SK-MEL-5 (cell line): Measurements from ENCODE around the gene DNAJC15. TPM values are rescaled to one million over a fixed set of nuclear protein-coding genes. Genes with fewer than 3 reads are reported as not detected.
A peak's percentile ranks its signal among the peaks of the same experiment; 100 is the strongest.
"Not testable (repeated sequence)": the region's sequence is repeated elsewhere in the genome, so short reads cannot be mapped to it uniquely, and the experiment has no call there.

Source experiments
- DNase-seq: peaks from one replicate; pipeline ENCODE4 v3.0.0-alpha.2; 2016; ENCODE audit warnings: low read depth, low spot score
- in situ Hi-C: cut with HindIII; loops from 2 replicates; pipeline ENCODE4 v1.10.0; 2016; ENCODE audit warnings: low sequenced_read_pairs, high pct_unique_total_duplicates, low pct_unique_long_range_greater_than_20kb
- total RNA-seq: library from RNA; depleted of rRNA; stranded (reverse); fragments of >200 nt; shearing (Covaris generic); gene quantifications from 2 replicates; pipeline ENCODE4 v1.2.3, GENCODE V29; 2014

DNAJC15 gene
- total RNA-seq, 1 experiment from 2014 or later = 33.2 TPM

DNA sequence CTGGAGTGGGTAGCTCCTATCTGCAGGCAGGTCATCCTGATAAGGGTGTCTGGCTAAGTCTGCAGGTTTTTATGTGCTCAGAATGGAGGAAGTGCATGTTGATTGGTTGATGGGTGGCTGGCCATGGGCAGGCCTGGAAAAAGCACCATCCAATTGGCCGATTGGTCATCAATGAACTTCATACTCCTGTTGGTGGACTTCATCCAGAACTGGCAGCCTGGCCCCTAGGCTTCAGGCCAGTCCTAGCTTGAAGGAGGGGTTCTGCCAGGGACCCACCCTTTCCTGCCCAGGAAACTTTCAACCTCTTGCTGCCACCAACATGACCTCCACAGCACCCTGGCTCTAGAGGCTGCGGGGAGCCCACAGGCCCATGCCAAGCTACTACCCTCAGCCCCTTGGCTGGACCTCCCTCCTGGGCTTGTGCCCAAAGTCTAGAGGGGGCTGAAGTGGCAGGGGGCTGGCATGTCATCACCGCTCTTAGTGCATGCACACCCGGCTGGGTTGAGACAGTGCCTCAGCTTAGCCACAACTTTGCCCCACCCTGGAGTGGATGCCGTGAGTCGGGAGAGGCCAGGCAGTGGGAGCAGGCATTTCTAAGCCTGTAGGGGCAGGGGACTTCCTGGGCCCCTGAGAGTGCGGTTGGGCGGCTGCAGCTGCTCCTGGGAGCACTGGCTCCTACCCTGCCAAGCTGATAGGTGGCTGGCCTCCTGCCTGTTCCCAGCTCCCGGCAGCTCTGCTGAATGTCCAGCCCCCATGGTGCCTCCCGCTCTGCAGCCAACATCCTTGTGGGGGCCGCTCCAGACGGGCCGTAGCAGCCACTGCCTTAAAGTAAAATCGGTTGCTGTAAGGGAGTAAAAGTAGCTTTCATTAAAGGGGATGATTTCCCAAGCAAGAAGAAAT, 13.2 kb downstream of the DNAJC15 start:
- in situ Hi-C loops = no loop called here
- no peak for DNase-seq

DNA sequence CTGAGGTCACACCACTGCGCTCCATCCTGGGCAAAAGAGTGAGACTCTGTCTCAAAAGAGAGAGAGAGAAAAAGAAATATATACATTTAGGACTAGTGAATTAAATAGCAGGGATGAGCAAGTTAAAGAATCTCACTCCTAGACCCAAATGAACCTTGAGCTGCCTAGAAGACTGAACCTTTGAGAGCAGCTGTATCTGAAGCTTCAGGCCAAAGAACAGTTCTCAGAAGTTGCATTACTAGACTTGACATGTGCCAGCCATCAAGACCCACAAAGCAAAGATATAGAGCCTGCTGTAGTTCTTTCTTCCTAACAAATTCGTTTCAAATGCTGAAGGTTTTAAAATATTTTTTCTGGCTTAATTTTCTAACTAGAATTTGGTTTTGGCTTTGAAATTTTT, 16.6 kb downstream of the DNAJC15 start:
- no peak for DNase-seq
- in situ Hi-C loops = no loop called here

DNA sequence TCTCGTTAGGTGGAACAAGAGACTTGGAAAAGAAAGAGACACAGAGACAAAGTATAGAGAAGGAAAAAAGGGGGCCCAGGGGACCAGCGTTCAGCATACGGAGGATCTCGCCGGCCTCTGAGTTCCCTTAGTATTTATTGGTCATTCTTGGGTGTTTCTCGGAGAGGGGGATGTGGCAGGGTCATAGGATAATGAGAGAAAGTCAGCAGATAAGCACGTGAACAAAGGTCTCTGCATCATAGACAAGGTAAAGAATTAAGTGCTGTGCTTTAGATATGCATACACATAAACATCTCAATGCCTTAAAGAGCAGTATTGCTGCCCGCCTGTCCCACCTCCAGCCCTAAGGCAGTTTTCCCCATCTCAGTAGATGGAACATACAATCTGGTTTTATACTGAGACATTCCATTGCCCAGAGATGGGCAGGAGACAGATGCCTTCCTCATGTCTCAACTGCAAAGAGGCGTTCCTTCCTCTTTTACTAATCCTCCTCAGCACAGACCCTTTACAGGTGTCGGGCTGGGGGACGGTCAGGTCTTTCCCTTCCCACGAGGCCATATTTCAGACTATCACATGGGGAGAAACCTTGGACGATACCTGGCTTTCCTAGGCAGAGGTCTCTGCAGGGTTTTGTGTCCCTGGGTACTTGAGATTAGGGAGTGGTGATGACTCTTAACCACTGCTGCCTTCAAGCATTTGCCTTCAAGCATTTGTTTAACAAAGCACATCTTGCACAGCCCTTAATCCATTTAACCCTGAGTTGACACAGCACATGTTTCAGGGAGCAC, 17.4 kb downstream of the DNAJC15 start:
- DNase-seq, in situ Hi-C loops: not testable (repeated sequence)

DNA sequence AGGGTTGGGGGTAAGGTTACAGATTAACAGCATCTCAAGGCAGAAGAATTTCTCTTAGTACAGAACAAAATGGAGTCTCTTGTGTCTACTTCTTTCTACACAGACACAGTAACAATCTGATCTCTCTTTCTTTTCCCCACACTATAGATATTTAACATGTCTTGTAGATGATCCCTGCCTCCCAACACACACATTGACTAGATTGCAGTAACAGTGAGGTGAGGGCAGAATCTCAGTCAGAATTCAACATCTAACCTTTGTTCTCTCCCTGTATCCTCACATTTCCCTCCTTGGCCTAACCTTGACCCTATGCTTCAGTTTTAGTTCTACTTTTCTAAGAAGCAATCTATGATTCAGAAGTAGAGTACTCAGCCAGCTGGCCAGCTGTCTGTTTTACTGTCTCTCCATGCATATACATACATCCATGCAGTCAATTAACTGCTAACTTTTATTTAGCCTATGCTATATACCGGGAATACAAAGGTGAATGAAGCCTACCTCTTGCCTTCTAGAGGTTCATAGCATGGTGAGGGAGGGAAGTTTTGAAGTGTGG, 18.1 kb downstream of the DNAJC15 start:
- in situ Hi-C loops = no loop called here
- DNase-seq = no peak

DNA sequence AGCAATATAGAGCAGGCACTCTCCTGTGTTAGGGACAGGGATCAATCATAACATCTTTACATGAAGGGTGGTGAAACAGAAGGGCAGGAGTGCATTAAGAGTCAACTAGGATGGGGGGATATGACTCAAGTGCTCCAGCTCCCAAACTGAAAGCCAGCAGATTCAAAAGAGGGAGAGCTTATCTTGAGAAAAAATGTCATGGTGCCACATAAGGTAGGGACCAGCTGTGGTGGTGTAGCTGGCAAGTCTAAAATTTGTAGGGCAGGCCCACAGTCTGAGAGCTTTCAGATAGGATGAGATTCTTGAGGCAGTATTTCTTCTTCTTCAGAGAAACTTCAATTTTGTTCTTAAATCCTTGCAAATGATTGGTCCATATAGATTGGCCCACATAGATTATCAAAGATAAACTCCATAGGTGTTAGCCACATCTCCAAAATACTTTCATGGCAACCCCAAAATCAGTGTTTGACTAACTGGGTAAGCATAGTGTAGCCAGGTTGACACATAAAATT, 19.1 kb downstream of the DNAJC15 start:
- DNase-seq = no peak
- in situ Hi-C loops = no loop called here

DNA sequence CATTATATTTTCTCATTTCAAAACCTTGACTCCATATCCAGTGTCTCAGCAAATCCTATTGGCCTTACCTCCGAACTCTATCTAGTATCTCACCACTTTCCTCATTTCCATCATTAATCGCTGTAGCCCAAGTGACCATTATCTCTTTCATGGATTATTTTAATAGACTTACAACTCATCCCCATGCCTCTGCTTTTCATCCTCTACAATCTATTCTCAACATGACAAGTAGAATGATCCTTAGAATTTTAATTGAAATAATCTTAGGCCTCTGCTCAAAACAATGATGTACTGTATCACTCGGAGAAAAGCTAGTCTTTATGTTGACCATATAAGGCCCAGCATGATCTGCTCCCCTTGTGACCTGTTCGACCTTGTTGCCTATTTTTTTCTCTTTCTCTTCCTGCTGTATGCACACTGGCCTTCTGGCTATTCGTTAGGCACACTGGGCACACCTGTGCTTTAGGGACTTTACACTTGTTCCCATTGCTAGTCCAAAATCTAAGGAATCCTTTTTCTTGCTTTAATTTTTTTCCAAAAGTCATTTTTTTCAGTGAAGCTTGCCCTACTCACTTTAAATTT, 21.4 kb downstream of the DNAJC15 start:
- in situ Hi-C loops = no loop called here
- no peak for DNase-seq

DNA sequence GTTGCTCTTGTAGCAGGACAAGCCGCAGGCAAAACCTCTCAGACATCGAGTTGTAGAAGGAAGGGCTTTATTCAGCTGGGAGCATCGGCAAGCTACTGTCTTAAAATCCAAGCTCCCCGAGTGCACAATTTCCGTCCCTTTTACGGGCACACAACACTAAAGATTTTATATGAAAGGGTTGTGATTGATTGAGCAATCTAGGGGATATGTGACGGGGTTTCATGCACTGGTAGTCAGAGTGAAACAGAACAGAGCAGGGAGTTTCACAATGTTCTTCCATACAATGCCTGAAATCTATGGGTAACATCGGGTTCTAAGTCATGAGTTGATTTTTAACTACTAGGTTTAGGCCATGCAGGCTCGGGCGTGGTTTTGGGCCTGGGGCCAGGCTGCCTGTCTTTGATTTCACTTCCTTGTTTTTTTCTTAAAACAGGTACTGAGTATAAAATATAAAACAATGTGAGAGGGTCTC, 22.0 kb downstream of the DNAJC15 start:
- in situ Hi-C loops, DNase-seq: not testable (repeated sequence)

DNA sequence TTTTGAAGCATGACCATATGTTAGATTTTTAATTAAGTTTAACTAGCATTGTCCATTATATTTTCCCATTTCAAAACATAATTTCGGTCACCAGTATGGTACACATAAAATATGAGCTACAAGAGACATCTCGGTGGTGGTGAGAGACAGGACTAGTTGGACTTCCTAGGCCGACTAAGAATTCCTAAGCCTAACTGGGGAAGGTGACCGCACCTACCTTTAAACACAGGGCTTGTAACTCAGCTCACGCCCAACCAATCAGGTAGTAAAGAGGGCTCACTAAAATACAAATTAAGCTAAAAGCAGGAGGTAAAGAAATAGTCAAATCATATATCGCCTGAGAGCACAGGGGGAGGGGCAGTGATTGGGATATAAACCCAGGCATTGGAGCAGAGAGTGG, 22.9 kb downstream of the DNAJC15 start:
- in situ Hi-C loops = no loop called here
- no peak for DNase-seq

DNA sequence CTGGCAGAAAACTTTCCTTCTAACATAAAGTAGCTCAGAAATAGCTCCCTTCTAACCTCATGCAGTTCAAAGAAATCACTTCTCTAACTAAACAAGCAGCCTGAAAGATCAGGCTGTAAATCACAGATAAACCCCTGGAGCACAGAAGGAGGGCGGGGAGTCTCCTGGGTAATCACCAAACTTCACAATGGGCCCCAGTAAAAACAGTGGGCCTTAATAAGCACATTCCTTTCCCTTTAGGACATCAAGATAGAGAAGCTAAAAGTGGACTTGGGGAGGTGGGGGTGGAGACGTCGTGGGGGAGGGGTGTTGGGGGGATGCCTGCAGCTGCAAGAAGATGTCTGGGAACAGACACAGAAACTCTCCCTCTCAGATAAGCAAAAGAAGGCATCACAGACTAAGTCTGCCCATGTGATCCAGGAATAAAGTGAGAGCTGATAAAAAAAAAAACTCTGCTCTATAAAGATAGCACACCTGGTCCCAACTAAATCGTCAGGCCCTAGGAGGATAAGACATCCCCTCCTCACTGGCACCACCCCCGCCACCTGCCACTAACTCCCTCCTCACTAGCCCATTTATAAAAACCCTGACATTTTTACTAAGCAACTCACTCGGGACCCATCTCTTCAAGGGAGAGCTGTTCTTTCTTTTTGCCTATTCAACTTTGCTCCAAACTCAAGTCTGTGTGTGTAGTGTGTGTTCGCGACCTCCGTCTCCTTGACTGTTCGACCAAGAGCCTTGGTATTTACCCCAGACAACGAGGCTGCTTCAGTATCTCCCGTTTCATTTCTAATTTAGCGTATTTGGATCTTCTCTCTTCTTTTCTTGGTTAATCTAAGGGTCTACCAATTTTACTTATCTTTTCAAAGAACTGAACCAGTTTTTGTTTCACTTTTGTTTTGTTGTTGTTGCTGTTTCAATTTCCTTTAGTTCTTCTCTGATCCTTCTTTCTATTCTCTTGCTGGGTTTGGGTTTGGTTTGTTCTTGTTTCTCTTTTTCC, 31.7 kb downstream of the DNAJC15 start:
- DNase-seq = peak; percentile 24
- in situ Hi-C loops = no loop called here

DNA sequence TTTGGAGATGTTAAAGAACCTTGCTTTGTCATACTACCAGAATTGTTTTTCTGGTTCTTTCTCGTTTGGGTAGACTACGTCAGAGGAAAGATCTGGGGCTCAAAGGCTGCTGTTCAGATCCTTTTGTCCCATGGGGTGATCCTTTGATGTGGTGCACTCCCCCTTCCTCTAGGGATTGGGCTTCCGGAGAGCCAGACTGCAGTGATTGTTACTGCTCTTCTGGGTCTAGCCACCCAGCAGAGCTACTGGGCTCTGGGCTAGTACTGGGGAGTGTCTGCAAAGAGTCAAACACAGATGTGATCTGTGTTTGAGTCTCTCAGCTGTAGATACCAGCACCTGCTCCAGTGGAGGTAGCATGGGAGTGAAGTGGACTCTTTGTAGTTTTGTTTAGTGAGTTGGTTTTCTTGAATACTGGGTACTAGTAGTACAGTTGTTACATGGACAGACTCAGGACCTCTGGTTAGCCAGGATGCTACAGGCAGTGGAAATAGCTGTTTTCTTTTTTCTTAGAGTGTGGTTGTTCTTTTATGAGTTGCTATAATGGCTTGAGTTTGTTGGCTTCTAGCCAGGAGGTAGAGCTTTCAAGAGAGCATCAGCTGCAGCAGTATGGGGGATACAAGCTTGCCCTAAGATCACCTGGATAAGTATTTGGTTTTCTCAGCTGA, 34.4 kb downstream of the DNAJC15 start:
- DNase-seq = peak; percentile 90
- in situ Hi-C loops = no loop called here

DNA sequence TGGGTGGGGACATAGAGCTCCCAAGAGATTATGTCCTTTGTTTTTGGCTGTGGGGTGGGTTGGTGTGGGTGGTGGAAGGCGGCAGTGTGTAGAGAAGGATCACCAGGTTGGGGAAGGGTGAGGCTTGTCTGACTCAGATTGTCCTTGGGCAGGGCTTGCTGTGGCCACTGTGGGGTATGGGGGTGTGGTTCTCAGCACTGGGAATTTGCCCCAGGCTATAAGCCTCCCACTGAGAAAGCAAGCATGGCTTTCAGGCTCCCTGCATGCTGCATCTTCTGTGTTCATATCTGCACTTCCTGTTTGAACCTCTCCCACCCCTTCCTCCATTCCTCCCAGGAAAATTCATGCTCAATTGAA, 34.9 kb downstream of the DNAJC15 start:
- DNase-seq = peak; percentile 57
- in situ Hi-C loops = no loop called here

DNA sequence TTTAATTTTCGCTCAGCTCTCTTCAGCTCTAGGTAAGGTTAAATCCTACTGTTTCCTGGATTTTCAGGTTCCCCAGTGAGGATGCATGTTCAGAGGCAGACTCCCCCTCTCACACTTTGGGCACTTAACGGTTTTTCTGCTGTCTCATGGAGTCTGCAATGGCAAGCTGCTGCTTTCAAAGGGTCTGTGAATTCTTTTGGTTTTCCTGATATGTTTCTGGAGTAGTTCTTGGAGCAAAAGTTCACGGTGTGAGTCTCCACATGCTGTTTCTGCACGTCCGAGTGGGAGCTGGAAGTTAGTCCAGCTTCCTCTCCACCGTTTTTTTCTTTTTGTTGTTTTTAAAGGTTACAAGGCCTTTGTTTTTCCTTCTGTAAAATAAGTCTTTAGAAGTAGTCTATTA, 35.4 kb downstream of the DNAJC15 start:
- DNase-seq = no peak
- in situ Hi-C loops = no loop called here

DNA sequence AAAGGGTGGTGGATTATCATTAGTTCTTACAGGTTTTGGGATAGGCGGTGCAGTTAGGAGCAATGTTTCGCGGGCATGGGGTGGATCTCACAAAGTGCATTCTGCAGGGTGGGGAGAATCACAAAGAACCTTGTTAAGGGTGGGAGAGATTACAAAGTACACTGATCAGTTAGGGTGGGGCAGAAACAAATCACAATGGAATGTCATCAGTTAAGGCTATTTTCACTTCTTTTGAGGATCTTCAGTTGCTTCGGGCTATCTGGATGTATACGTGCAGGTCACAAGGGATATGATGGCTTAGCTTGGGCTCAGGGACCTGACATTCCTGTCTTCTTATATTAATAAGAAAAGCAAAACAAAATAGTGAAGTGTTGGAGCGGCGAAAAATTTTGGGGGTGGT, 36.4 kb downstream of the DNAJC15 start:
- in situ Hi-C loops, DNase-seq: not testable (repeated sequence)

DNA sequence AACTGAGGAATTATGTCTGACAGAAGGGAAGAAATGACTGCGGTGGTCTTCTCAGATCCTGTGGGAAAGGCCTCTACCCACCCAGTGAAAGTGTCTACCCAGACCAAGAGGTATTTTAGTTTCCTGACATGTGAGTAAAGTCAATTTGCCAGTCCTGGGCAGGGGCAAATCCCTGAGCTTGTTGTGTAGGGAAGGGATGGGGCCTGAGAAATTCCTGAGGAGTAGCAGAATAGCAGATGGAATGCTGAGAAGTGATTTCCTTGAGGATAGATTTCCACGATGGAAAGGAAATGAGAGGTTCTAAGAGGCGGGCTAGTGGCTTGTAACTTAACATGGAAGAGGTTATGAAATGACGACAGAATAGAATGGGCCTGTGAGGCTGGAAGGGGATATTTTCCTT, 37.4 kb downstream of the DNAJC15 start:
- DNase-seq, in situ Hi-C loops: not testable (repeated sequence)

DNA sequence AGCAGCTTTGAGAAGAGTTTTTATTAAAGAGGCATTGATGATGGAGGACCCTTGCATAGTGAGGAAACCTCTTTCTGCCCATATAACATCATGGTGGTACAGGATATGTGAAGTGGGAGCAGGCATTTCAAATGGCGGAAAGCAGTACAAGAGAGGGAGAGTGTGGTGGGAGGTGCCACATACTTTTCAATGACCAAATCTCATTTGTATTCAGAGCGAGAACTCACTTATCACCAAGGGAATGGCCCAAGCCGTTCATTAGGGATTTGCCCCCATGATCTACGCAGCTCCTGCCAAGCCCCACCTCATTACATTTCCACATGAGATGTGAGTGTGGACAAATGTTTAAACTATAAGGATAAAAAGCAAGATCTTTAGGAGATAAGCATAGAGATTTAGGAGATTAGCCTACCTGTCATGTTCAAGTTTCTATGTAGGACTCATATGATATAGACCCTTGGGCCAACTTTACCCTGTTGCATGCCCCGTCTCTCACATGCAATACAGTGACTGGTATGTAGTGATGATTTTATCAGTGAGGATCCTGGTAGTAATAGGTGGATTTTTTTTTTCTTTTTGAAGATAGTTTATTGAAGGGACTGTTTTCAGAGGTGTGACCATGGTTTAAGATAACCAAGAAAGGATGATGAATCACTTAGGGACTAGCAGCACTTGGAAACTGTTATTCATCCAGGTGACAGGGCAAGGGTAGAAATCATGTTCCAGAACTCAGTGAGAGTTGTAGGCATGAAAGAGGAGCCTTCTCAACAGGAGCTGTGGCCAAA, 38.3 kb downstream of the DNAJC15 start:
- in situ Hi-C loops = no loop called here
- no peak for DNase-seq

DNA sequence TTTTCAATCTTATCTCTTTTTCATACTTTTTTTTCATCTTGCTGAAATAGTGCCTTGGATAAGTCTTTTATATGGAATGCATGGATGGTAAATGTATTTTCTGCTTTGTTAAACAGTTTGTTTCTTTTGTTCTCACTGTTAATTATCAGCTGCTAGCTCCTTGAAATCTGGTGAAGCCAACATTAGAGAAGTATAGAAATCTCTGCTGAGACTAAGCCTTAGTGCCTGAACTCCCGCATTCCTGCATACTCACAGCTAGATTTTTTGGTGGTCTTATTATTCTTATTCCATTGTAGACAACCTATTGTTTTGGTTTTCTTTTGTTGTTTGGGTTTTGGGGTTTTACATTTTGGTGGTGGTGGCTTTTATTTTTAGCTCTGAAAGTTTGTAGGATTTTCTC, 48.4 kb downstream of the DNAJC15 start:
- DNase-seq = no peak
- in situ Hi-C loops = no loop called here
